Measurements from ENCODE around the gene WARS2.
"Not testable (repeated sequence)": the region's sequence is repeated elsewhere in the genome, so short reads cannot be mapped to it uniquely, and the experiment has no call there.

The WARS2 gene

DNA sequence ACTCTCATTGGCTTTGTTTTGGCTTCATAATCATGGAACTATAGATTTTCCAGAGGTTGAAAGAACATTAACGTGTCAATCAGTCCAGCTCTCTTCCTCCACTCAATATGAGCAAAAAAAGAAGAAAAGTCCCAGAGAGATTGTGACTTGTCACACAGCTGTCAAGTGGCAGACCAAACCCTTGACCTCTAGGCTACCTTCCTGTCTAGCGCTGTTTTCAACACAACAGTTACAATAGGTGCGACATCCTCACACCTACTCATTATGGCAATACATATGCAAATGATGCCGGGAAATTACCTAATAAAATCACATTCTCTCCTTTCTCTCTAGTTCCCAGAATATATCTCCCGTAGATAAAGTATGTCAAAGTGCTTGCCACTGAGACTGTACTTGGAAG lies 1.1 kb downstream of the WARS2 start:
- no peak for DNase-seq (ENCODE audit: low read depth)

DNA sequence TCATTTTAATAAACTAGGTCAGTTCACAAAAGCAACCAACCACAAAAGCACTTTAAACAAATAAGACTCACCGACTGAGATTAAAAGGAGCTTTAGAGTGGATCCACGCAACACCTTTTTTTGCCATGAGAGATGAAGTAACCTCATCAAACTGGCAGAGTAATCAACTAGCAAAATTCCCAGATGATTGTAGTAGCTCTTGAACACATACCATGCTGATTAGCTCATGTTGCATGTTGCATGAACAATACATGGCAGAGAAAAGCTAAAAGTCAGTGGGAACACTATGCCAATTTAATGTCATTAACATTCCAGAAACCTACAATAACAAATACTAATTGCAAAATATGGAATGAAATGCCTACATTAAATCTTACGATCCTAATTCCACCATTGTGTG lies 4.1 kb downstream of the WARS2 start:
- DNase-seq (ENCODE audit: low read depth), result no peak

DNA sequence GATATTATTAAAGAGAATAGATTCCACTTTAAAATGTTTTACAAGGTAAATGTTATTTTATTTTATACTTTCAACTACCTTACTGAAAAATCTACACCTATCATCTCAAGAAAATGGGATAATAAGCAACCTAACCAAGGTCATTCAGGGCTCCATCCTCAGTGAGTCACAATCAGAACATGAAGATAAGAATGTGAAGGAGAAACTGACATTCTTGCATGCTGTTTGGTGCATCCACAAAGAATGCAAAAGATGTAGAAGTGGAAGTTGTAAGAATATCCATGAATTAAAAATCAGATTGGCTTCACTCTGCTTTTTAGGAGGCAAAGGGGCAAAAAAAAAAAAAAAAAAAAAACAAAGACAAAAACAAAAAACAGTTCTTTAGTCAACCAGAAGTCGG lies 6.5 kb downstream of the WARS2 start:
- no peak for DNase-seq (ENCODE audit: low read depth)

DNA sequence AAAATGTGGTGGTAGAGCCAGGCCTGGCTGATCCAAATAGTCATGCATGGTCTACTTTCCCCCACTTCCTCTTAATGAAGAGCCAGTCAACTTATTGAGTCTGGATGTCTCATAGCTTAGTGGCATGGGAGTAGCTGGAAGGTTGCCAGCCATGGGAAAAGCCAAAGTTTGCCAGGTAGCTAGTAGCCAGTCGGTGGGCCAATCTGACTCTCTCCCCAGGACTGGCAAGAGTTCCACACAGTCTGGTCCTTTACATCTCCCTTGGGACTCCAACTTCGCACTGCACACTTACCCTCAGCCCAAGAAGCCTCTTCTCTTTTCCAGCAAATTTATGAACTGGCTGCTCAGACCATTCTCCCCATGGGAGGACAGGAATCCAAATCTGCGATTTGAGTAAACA lies 8.3 kb downstream of the WARS2 start:
- DNase-seq (ENCODE audit: low read depth), result no peak

DNA sequence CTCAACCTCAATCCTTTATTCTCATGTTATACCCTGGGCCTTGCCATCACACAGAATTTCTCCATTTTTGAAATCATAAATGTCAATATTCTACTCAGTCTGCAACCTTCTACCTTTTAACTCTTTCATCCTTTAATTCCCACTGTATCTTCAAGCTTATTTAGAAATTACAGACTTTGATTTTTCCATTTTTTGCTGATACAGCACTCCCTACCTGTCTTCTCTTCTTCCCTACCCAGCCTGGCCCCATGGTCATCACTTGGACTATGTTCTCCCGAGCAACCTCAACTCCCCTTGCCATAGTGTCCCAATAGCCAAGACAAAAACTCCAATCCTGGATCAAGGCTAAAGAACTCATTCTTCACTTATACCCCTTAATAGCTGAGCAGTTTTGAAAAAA lies 14.6 kb downstream of the WARS2 start:
- no peak for DNase-seq (ENCODE audit: low read depth)

DNA sequence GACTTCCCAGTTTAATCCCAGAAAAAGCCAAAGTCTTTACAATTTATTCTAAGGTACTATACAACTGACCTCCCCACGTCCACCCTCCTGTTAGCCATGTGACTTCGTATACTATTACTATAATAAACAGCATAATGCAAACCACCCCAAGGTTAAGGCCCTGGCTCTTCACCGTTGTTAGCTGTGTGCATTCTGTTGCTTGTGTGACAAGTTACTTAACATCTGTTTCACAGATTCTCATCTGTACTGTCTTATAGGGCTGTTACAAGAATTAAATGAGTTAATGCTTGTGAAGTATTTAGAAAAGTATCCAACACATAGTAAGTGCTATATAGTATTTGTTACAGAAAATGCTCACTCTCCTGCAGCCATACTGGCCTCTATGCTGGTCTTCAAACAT lies 15.7 kb downstream of the WARS2 start:
- no peak for DNase-seq (ENCODE audit: low read depth)

DNA sequence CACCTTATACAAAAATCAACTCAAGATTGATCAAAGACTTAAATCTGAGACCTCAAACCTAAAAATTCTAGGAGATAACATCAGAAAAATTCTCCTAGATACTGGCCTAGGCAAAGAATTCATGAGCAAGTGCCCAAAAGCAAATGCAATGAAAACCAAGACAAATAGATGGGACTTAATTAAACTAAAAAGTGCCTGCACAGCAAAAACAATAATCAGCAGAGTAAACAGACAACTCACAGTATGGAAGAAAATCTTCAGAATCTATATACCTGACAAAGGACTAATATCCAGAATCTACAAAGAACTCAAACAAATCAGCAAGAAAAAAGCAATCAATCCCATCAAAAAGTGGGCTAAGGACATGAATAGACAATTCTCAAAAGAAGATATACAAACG lies 18.6 kb downstream of the WARS2 start:
- not testable (repeated sequence) for DNase-seq (ENCODE audit: low read depth)

DNA sequence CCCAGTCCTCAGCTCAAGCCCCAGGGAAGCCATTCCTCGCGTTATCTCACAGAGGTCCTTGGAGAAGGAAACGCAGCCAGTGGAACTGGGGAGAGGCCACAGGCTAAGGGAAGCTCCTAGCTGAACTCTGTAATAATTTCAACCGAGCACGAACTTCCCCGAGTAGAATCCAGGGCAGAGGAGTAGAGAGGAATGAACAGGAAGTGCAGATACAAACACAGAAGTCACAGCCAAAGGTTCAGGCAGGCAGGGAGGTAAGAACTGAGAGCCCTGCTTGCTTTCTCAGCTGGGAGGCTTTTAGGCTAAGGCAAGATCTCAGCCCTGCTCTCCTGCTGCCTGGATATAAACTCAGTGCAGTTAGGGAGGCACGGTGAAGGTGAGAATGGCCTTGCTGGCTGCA lies 23.7 kb downstream of the WARS2 start:
- DNase-seq (ENCODE audit: low read depth), result no peak

DNA sequence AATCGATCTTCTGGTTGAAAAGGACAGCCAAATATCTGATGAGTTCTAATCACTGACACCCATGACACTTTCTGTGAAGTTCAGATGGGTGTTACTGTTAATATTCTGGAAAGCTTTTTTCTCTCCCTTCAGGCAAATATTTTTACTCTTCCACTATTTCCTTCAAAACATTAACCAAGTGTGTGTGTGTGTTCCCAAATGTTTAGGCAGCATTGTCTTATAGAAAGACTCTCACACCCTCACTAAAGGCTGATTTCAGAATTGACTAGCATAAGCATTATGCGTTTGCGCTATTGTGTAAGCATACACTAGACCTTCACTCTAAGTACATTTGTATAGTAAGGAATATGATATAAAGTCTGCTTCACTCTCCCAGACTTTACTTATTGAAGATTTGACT lies 24.7 kb downstream of the WARS2 start:
- no peak for DNase-seq (ENCODE audit: low read depth)

DNA sequence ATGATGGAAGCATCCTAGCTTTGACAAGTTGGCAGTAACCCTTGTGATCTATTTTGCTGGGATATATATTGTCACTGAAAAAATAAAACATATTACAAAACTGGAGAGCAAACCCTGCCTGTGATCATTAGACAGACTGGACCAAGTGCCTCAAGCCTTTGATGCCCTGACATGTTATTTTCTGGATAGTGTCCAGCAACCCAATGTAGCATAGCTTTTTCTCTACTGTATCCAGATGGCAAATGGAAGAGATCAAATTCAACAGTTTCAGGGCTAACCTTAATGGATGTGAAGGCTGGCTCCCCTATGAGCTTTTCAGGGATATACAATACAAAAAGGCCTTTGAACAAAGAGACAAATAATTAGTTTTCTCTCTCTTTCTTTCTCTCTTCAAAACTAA lies 25.1 kb downstream of the WARS2 start:
- no peak for DNase-seq (ENCODE audit: low read depth)

DNA sequence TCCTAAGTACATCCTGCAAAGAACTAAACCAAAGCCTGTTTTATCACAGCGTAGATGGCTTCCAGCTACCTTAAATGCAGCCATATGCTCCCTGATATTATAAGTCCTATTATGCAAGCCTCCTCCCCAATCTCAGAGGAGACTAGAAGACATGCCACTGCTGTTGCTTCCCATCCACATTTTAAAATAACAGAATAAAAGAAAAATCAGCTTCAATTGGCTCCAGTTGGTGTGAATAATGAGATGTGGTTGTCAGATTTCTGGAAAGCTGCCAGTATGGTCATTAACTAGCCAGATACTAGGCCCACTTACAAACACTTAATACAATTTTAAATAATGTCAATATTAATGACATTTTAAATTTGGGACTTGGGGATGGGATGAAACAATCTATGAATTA lies 25.7 kb downstream of the WARS2 start:
- DNase-seq (ENCODE audit: low read depth), result no peak

DNA sequence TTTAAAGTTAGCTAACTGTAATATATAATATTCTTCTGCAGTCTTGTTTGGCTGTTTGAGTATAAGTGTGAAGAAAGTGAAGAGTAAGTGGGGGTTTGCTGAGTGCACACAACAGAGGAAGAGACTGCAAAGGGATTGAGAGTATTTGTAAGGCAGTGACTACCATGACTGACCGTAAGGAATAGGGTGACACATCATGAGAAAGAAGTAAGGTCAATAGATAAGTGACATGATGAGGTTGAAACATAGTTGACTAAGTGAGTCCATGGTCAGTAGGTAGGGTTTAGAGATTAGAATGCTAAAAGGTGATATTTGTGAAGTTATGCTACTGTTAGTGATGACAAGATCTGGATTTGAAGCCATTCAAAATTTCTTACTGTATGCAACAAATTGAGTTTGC lies 27.7 kb downstream of the WARS2 start:
- DNase-seq (ENCODE audit: low read depth), result no peak

DNA sequence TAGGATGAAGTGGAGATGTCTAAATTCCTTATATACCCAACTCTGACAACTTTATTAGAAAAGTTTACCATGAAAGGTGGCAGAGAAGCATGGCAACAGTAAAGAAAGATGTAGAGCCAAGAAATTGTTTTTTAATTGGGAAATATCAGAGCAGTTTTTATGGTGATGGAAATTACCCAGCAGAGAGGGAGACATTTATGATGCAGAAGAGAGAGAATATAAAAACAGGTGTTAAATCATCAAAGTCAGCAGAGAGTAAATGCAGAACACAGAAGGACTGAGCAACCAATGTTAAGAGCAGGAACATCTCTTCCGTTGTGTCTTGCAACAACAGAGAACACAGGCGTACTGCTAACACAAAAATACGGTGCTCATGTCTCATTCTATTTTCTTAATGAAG lies 28.2 kb downstream of the WARS2 start:
- no peak for DNase-seq (ENCODE audit: low read depth)

DNA sequence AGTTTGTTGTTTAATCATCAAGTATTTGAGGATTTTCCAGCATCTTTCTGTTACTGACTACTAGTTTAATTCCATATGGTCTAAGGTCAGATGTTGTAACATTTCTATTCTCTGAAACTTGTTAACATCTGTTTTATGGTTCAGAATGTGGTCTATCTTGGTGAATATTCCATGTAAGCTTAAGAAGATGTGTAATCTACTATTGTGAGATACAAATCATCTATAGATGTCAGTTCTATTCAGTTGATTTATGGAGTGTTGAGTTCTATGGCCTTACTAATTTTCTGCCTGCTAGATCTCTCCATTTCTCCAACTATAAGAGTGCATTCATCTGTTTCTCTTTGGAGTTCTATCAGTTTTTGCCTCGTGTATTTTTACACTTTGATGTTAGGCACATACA lies 31.5 kb downstream of the WARS2 start:
- DNase-seq (ENCODE audit: low read depth), result no peak

DNA sequence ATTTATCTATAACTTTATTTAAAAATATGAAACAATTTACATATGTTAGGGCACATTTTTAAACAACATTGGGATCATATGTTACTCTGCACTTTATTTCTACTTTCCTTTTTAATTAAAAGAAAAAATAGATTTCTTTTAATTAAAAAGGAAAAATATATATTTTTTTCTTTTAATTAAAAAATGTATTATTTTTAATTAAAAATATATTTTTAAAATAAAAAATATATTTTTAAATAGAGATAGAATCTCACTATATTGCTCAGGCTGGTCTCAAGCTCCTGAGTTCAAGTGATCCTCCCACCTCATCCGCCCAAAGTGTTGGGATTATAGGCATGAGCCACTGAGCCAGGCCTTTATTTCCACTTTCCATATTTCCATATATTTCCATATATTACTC lies 36.7 kb downstream of the WARS2 start:
- DNase-seq (ENCODE audit: low read depth), result no peak

DNA sequence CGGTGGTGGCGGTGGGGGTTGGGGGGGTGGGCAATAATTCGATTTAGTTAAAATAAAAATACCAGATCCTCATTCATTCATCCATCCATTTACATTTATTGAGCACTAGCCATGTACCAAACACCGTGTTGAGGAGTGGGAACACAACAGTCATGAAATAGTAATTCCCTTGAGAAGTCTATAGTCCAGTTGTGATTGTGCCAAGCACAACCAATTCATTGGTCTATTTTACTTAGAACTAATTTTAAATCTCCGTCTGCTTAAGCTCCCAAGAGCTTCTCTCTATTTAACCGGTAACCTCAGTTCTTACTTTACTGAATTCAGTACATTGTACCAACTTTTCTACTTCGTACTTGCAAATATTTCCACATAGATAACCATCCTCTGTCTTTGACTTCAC lies 38.4 kb downstream of the WARS2 start:
- DNase-seq (ENCODE audit: low read depth), result no peak

DNA sequence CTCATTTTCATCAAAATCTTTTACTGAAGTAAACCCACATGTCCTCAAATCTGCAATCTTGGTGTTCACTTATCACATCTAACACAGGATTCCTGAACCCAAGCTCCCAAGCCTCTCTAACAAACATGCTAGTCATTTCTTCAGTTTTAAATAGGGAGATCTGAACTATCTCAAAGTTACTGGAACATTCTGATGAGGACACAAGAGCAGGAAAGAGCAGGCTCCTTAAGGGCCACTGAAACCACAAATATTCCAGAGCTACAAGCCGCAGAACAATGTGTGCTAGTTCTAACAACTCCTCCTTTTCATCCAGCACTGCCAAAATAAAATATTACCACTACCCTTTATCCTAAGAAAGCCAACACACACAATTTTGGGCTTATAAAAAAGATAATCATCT lies 38.9 kb downstream of the WARS2 start:
- no peak for DNase-seq (ENCODE audit: low read depth)

DNA sequence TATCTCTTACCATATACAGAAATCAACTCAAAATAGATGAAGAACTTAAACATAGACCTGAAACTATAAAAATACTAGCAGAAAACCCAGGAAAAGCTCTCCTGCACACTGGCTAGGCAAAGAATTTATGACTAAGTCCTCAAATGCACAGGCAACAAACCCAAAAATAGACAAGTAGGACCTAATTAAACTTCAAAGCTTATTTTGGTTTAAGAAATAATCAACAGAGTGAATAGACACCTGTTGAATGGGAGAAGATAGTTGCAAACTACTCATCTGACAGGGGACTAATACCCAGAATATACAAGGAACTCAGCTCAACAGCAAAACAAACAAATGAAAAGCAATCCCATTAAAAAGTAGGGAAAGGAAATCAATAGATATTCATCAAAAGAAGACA lies 40.7 kb downstream of the WARS2 start:
- DNase-seq (ENCODE audit: low read depth), result no peak

DNA sequence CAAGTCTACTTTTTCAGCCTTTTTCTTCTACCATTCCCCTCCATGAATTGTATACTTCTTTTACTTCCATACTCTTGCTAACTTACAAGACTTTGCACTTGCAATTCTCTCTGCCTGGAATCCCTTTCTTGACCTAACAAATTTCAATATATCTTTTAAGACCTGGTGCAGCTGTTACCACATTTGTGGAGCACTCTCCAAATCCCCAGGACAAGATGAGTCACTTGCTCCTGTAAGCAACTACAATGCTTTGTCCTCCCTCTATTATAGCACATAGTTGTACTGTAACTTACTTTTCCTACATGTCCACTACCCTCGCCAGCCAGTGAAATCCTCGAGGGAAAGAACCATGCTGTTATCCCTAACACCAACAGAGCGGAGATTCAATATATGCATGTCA lies 43.1 kb downstream of the WARS2 start:
- DNase-seq (ENCODE audit: low read depth), result no peak

DNA sequence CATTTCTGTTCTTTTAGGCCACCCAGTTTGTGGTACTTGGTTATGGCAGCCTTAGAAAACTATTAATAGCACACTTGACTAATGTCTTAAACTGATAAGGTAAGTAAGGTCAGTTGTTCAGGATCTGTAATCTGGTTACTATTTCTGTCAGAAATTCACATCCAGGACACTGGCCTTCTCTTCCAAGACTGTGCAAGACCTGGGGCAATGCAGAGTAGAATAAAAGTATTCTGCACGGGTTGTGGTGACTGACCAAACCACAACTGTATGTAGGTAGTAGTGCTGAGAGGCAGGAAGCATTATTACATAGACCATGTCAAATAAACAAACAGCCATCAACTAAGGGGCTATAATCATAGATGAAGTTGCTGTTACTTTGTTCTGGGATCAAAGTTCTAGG lies 46.7 kb downstream of the WARS2 start:
- no peak for DNase-seq (ENCODE audit: low read depth)

DNA sequence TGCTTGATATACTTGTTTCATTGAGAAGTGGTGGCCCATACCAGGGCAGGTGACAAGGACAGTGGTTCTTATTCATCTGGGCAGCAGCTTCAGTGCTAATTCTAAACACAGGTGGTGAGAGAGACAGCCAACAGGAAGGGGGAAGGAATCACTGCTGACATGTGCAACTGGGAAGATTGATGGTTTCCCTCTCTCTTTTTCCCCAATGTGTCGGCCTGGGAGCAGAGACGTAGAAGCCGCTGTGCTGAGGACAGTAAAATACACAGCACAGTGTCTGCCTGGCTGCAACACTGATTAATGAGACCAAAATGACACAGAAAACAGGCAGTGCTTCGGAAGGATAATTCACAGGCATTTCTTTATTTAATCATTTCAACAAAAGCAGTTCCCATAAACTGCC lies 48.8 kb downstream of the WARS2 start:
- DNase-seq (ENCODE audit: low read depth), result no peak

DNA sequence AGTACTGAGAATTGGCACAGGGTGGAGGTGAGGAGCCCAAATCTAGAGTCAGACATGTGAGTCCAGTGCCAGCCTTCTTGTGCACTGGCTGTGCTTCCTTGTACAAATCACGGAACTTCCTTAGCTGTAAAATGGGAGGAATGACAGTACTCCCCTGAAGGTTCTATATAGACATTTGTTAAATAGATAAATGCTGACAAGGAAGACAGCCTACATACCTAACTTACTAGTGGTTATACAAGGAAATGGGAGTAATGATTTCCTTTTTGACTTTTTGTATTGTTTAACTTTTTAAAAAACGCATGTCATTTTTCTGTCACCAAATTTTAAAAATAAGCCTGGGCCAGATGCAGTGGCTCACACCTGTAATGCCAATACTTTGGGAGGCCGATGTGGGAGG lies 50.2 kb downstream of the WARS2 start:
- no peak for DNase-seq (ENCODE audit: low read depth)

DNA sequence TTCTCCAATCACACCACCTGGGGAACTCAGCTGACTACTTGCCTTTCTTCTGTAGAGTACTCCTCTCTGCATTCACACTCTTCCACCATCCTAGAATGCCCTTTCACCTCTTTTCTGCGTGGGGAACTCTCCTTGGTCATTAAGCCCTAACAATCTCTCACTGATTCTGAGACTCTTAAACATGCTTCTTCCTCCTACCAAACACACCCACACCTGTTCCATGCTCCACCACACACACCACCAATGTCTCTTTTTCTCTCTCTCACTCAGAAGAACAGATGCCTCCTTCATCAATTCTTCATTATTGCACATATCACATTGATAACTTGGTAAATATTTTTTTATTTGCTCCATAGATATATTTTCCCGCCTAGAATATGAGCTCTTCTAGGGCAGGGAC lies 53.6 kb downstream of the WARS2 start:
- DNase-seq (ENCODE audit: low read depth), result no peak

DNA sequence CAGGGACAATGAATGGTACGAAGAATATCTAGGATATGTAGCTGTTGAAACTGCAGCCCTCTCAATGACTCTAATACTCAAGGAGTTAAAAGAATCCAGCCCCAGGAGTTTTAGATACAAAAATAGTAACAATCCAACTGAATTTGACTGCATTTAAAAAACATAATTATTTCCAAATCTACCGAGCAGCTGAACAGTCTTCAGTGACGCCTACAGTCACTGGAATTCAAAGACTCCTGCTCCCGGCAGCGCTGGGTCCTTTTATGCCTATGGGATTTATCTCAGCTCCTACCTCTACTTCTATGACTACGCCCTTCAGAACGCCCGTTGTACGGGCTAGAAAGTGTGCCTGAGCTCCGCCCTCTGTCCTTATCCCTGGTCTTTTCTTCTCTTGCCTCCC lies 55.7 kb downstream of the WARS2 start:
- DNase-seq (ENCODE audit: low read depth), result no peak

DNA sequence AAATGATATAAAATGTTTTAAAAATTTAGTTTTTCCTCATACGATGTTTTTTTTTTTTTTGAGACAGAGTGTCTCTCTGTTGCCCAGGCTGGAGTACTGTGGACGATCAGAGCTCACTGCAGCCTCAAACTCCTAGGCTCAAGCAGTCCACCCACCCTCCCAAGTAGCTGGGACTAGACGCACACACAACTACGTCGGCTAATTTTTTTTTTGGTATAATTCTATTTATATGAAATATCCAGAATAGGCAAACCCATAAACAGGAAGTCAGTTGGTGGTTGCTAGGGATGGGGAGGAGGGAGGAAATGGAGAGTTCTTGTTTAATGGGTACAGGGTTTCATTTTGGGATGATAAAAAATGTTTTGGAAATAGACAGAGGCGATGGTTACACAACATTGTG lies 56.5 kb downstream of the WARS2 start:
- DNase-seq (ENCODE audit: low read depth), result no peak

DNA sequence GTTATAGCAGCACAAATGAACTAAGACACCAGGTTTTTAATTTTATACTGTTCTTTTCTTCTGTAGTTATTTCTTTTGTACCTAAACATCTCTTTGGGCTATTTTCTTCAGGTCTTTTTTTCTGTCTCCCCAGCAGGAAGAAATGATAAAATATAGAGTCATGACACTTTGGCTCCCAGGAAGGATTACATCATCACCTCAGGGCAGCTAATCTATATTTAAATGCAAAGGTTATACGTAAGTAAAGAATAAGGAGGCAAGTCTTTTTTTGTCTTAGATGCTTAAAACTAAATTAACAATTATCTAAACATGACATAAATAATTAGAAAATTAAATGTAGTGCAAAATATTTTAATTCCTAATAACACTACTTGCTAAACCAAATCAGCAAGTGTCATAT lies 57.0 kb downstream of the WARS2 start:
- DNase-seq (ENCODE audit: low read depth), result no peak
